ENCODE results near the gene MGME1. TPM values are rescaled to one million over a fixed set of nuclear protein-coding genes. Genes with fewer than 3 reads are reported as not detected.

Gene MGME1
- total RNA-seq, 1 experiment from 2014 or later, result 56.0 TPM

GRCh38 chr20:18012901-18013300 is 44.1 kb downstream of the MGME1 start (continued):
- TF ChIP-seq CTCF (IDR thresholded peaks at IDR 0.05) (no peak), ERG (CRISPR knock-in tag; IDR thresholded peaks at IDR 0.05) (no peak), ESRRA (CRISPR knock-in tag; IDR thresholded peaks at IDR 0.05; ENCODE audit: borderline replicate concordance) (no peak), ZNF219 (CRISPR knock-in tag; IDR thresholded peaks at IDR 0.05; ENCODE audit: borderline replicate concordance) (no peak), RORB (CRISPR knock-in tag; IDR thresholded peaks at IDR 0.05) (no peak), JAZF1 (CRISPR knock-in tag; IDR thresholded peaks at IDR 0.05) (no peak), SOX15 (CRISPR knock-in tag; IDR thresholded peaks at IDR 0.05) (no peak)

- ATAC-seq (no peak), DNase-seq (ENCODE audit: low spot score) (no peak)
- Mint-ChIP-seq H3K4me1 (no peaks in the 10 kb centered on the region), H3K9me3 (peaks cover 12% of the 10 kb centered on the region), H3K27me3 (ENCODE audit: low read depth) (no peaks in the 10 kb centered on the region; the same call in 1 of the 2 replicates), H3K36me3 (peaks cover 13% of the 10 kb centered on the region), H3K4me3 (no peak overlapping the region), H3K27ac (no peak overlapping the region)
- POLR2A ChIA-PET, result no interaction called here
- CTCF ChIA-PET, result no interaction called here
- TF ChIP-seq SMAD3 (CRISPR knock-in tag; IDR thresholded peaks at IDR 0.05; ENCODE audit: borderline replicate concordance) (no peak), CDX4 (CRISPR knock-in tag; IDR thresholded peaks at IDR 0.05; ENCODE audit: borderline replicate concordance) (no peak), PRDM15 (CRISPR knock-in tag; IDR thresholded peaks at IDR 0.05) (no peak), ZSCAN18 (CRISPR knock-in tag; IDR thresholded peaks at IDR 0.05) (no peak), CREM (CRISPR knock-in tag; IDR thresholded peaks at IDR 0.05) (no peak), AR (CRISPR knock-in tag; IDR thresholded peaks at IDR 0.05) (no peak), USF1 (CRISPR knock-in tag; IDR thresholded peaks at IDR 0.05) (no peak), ZNF121 (CRISPR knock-in tag; IDR thresholded peaks at IDR 0.05) (no peak), PRRX2 (CRISPR knock-in tag; IDR thresholded peaks at IDR 0.05) (no peak), ZNF317 (CRISPR knock-in tag; IDR thresholded peaks at IDR 0.05; ENCODE audit: borderline replicate concordance, low read depth) (no peak), ZNF219 (CRISPR knock-in tag; IDR thresholded peaks at IDR 0.05; ENCODE audit: borderline replicate concordance) (no peak), FOXK1 (CRISPR knock-in tag; IDR thresholded peaks at IDR 0.05) (no peak)
These were observed 45.6 kb downstream of the MGME1 start for GRCh38 chr20:18014411-18014810.
